Globus pallidus (tissue), 1 donor: ENCODE measurements around the gene ATP6V0D1.

Source experiments
- DNase-seq: peaks from one replicate; pipeline ENCODE4 v3.0.0-alpha.2; 2015; ENCODE audit warnings: low spot score

The ATP6V0D1 gene

GRCh38 chr16:67407176-67407787 is 73.7 kb downstream of the ATP6V0D1 start:
- DNase-seq = no peak

GRCh38 chr16:67406111-67406971 is 74.6 kb downstream of the ATP6V0D1 start:
- no peak for DNase-seq

- DNase-seq = no peak
These were observed 75.6 kb downstream of the ATP6V0D1 start for GRCh38 chr16:67405336-67405735.

DNA sequence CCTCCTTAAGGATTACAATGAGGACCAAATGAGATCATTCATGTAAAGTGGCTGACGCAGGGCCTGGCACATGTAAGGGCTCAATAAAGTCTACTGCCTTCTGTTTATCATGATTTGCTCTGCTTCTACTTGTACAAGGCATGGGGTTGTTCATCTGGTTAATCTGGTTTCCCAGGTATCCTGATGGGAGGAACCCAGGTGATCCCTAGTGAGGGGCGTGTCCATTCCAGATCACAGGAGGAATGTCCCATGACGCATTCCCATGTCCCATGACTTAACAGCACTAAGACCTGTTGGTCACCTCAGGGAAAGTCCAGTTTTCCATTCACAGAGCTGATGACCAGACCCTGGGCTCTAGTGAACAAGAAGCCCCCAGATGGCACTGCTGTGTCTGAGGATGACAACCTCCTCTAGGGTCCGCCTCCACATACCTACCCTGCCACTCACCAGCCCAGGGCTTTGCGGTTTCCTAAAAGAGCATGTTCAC is 76.2 kb downstream of the ATP6V0D1 start:
- DNase-seq = no peak

DNA sequence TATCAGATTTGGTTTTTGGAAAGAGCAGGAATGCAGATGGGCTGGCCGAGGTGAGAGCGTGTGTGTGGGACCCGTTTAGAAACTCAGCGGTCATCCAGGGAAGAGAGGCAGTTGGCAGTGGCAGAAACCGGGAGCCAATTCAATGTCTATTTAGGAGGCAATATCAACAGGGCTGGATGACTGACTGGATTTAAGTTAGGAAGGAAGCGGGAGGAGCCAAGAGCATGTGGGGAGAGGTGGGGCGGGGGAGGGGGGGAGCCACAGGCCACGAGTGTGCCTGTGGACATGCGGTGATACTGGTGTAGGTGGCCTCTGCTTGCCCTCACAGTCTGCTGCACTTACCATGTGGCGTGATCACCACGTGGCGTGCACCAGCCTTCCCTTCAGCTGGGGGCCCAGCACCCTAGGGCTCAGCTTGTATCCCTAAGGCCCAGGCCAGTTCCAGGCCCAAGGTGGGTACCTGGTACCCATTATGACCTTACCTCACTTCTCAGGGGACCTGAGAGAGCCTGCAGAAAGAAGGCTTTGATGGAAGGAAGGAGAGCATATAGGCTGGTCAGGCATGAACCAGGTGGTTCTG is 76.9 kb downstream of the ATP6V0D1 start:
- DNase-seq = no peak

GRCh38 chr16:67400901-67401300 is 80.1 kb downstream of the ATP6V0D1 start:
- no peak for DNase-seq

- no peak for DNase-seq
These were observed 80.9 kb downstream of the ATP6V0D1 start for GRCh38 chr16:67399749-67400704.

DNA sequence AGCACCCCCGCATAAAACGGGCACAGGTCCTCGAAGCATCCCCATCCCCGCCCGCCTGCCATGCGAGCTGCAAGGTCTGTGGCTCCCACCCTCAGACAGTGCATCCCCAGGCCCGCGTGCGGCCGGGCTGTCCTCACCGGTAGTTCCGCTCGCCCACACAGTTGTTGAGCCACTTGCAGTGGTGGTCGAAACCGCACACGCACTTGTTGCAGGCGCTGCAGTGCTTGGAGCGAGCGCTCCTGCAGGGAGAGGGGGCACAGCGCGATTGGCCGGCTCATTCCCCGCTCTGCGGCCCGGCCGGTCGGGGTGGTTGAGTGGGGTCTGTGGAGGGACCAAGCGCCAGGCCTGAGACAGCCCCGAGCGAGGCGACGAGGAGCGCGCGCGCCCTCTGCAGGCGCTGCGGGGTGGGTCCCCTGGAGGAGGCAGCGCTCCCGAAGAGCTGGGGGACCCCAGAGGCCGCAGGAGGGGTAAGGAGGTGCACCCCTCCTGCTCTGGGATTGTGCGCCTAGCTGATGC is 81.7 kb downstream of the ATP6V0D1 start:
- no peak for DNase-seq

DNA sequence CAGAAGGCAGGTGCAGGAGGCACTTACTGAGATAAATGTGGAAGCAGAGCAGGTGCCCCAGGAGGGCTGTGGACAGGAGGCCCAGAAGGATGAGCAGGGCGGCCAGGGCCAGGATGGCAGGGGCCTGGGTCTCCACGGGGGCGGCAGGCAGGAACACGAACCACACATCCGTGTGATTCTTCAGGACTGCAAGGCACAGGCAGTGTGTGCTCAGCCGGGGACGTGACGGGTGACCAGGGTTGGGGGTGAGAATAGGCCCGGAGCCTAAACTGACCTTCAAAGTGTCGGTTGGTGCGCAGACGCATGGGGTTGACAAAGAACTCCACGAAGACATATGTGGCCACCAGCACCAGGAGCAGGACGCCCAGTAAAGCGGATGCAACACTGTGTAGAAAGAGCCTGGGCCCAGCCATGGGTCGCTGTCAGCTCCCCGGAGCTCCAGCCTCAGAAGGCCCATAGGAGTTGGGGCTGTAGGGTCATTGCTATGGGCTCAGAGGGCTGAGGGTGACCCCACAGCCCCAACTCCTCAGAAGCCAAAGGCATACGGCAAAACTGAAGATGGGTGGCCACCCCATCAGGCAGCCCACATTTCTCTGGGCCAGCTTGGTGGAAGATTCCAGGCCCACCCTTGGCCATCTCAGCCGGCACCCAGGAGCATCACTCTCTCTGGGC is 82.3 kb downstream of the ATP6V0D1 start:
- no peak for DNase-seq

GRCh38 chr16:67397812-67398545 is 83.0 kb downstream of the ATP6V0D1 start:
- DNase-seq = no peak

- DNase-seq = no peak
These were observed 83.7 kb downstream of the ATP6V0D1 start for GRCh38 chr16:67397036-67397801.

GRCh38 chr16:67396159-67397035 is 84.6 kb downstream of the ATP6V0D1 start:
- DNase-seq = peak; percentile 53

DNA sequence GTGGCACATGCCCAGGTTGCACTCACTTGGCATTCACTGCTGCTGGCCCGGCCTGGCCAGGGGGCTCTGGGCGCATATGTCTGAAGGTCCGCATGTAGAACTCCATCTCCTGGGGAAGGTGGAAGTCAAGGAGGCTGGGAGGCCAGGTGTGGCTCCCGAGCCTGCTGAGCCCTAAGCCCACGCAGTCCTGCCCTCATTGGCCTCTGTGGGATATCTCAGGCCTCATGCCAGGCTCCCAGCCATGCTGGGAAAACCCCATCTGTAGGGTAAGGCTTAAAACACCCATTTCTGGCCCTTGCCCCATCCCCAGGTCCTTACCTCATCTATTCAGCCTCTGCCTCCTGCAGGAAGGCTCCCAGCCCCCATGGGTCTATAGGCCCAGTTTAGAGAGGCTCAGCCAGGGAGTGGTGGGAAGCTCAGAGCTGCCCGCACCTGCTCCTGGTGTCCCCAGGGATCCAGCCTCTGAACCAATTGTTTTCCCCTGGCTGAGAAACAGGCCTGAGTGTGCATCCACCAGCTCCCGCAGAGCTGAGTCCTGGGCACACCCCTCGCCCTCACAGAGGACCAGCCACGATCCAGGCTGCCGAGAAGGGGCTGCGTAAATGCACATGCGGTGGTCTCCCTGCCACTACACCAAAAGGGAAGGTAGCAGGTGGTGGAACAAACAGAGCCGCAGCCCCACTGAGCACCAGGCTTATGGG is 85.3 kb downstream of the ATP6V0D1 start:
- no peak for DNase-seq

DNA sequence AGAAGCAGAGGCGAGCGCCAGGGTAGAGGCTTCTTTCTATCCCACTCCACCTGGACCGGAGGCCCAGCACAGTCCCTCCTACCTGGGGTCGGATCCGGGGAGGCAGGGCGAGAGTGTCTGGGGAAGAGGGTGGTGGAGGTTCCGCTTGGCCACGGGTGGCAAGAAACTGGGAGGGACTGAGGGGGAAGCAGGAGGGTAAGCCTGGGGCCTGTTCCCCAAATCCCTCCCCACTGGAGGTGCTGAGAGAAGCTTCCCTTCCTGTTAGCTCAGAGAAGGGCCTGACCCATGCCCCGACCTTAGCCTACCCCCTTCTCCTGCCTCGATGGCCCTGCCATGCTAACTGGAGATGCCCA is 85.9 kb downstream of the ATP6V0D1 start:
- no peak for DNase-seq

GRCh38 chr16:67394155-67395104 is 86.5 kb downstream of the ATP6V0D1 start:
- no peak for DNase-seq

- DNase-seq = no peak
These were observed 87.2 kb downstream of the ATP6V0D1 start for GRCh38 chr16:67393788-67394154.
